HG03103 (cell line): ENCODE results near the gene TRAPPC3.

ENCODE experiments used
- ATAC-seq: cut with Tn5 transposase; IDR thresholded peaks from one replicate; pipeline ENCODE4 v1.9.1; 2021; ENCODE audit warnings: low read depth; ENCODE audit not compliant: unreplicated experiment

The TRAPPC3 gene

DNA sequence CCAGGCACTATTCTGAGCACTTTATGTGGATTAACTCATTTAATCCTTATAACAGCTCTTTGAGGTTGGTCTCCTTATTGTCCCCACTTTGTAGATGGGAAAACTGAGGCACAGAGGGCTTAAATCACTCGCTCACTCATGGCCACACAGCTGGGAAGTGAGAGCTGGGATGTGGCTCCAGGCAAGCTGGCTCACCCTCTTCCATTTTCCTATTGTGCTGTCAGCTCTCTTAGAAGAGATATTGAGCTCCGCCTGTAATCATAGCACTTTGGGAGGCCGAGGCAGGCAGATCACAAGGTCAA, 20.4 kb downstream of the TRAPPC3 start:
- ATAC-seq = no peak

DNA sequence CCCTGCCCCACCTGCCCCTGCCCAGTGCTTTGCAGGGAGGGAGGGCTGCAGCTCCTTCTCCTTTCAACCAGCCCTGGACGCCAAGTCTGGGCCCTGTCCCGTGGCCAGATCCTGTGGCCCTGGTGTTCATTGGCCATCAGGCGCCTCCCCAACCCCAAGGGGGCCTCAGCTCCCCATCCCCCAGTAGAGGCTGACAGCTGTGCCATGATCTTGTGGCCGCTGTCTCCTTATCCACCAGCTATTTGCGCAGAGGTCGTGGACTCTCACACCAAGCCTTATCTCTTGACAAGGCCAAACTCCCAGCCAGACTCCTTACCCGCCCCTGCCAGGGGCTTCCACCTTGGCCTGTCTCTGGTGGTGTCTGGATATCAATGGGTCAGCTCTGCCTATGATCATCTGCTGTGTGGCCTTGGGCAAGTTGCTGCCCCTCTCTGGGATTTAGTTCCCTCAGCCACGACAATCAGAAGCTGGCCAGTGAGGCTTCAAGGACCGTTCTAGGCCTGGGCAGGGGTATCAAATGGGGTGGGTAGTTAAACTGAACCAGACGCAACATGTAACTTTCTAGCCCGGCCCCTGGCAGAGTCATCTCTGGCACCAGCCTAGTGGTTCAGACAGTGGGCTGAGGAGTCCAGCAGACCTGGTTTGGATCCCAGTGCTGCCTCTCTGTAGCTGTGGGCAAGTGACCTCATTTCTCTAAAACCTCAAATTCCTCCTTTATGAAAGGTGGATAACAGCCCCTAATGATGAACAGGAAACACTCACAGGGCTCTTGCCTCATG, 21.0 kb downstream of the TRAPPC3 start:
- ATAC-seq = no peak

DNA sequence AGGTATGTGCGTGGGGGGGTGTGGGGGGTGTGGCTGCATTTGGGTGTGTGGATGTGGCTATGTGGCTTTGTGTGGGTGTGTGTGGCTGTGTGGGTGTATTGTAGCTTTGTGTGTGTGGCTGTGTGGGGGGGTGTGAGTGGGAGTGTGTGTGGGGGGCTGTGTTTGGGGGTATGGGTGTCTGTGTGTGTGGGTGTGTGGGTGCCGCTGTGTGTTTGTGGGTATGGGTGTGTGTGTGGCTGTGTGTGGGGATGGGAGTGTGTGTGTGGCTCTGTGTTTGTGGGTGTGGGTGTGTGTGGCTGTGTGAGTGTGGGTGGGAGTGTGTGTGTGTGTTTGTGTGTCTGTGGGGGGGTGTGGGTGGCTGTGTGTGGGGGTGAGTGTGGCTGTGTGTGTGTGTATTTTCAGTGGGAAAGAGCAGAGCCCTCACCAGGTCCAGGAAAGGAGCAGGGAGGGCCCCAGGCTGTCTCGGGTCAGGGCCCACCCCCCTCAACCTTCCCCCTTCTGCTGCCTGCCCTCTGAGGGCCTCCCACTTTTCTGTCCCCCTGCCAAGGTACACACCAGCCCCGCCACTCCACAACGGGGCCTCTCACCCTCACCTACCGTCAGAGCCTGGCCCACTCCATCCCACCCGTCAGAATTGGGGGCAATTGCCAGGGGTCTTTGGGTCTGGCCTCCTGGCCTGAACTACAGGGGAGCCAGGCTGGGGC, 22.3 kb downstream of the TRAPPC3 start:
- no peak for ATAC-seq

GRCh38 chr1:36126005-36126716, 23.1 kb downstream of the TRAPPC3 start:
- no peak for ATAC-seq

GRCh38 chr1:36125129-36125991, 23.9 kb downstream of the TRAPPC3 start, which contains the start of gene COL8A2:
TSS of gene COL8A2 (minus strand) at chr1:36125222. CDS start at chr1:36100242, 24,980 bp downstream.
- ATAC-seq = no peak

DNA sequence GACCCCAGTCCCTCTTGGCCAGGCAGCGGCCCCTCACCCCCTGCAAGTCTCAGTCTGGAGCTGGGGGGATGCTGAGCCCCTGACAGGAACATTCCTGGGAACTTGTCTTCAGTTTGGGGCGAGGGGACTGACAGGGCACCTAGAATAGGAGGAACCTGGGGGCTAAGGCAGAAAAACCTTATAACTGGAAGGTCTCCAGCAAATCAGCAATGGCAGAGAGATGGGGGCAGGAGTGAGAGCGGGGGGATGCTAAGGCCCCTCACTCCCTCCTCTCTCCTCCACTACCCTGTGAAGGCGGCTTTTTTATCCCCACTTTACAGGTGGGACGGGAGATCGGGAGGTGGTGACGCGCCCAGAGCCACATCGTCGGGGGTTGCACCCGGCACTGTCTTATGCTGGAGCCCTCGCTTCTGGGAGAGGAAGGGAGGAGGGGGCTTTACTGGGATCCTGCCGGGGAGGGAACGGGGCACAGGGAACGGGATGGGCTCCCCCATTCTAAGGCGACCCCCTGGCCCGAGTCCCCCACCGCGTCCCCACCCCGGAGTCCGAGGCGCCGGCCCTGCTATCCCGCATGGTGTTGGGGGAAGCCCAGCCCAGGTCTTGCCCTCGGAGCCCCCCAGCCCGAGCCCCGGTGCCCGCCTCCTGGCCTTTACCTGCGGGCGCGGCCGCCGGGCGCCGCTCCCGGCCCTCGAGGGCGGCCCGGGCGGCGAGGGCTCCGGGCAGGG, 24.7 kb downstream of the TRAPPC3 start:
- no peak for ATAC-seq

DNA sequence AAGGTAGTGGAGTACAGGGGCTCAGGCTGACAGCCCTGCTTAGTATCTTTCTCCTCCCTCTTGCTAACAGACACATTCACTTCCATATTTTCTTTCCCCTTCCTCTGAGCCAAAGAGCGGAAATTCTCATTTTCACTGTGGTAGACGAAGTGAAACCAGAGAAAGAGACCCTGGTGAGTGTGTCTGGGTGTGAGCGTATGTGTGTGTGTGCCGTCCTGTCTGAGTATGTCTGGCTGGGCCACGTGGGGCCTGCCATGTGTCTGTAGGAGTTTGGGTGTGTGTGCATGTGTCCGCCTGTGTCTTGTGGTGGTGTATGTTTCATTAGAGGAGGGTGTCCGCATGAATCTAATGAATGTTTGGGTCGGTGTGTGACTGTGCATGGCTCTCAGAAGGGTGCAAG, 25.9 kb downstream of the TRAPPC3 start:
- ATAC-seq = no peak

DNA sequence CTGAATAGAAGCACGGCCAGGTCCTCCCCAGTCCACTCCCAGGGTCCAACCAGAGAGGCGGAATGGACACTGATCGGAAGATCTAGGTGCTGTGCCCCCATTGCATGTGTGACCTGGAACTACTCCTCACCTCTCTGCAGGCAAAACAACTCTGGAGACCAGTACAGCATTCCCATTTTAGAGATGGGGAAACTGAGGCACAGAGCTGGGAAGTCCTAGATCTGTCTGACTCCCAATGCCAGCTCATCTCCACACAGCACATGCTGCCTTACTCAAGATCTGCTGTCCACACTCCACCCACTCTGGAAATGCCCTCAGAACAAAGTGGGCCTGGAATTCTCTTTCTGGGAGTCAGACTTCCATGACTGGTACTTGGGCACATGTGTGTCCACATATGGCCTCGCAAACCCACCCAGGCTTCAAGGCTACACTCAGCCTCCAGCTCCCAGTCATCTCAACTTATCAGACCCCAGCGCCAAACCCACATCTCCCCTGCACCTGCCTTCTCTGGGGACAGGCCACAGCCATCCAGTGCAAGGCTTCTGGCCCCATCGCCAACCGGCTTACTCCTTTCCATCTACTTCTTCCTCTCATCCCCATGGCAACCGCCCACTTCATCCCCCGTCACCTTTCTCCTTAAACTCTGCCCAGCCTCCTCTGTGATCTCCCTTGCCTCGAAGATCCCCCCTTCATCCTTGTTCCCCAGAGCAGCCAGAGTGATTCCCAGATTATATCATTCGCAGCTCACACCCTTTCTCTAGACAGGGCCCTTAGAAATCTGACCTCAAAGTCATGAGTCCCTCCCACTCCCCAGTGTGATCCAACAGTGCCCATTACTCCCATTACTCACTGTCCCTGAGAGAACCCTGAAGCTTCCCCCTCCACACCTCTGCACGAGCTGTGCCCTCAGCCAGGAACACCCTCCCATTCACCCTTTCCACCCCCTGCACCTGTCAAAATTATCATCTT, 26.9 kb downstream of the TRAPPC3 start:
- ATAC-seq = no peak

- ATAC-seq = no peak
Measured at GRCh38 chr1:36119456-36119855, 29.8 kb downstream of the TRAPPC3 start.

DNA sequence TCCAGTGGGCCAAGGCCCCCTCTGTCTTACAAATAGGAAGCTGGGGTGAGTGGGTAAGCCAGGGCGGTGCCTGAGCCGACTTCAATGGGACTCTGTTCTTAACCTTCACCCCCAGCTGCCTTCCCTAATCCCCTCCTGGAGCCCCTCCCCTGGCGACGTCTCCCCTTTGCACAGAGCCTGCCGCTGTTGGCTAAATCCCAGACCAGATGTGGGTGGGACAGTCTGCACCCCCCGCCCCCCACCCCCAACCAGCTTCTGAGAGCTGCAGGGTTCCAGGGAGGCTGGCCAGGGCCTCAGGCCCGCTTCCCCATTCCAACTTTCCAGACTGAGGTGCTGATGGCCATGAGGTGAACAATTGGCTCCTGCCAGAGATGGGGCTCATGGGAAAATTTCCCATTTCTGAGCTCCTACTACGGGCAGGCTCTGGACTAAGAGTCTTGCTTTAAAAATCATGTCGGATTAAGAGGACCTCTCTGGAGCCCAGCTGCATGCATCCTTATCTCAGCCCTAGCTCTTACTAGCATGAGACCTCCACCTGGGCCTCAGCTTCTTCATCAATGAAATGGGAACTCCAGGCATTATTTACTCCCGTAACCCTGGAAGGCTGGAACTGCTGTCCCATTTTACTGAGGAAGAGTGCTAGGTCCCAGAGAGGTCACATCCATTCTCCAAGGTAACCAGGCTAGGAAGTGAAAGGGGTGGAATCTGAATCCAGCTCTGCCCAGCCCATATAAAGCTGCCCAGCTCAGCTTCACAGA, 30.7 kb downstream of the TRAPPC3 start:
- ATAC-seq = no peak

- ATAC-seq = no peak
Measured at GRCh38 chr1:36116901-36117300, 32.4 kb downstream of the TRAPPC3 start.

GRCh38 chr1:36115931-36116330, 33.4 kb downstream of the TRAPPC3 start:
- ATAC-seq = no peak

GRCh38 chr1:36115200-36115669, 34.1 kb downstream of the TRAPPC3 start:
- ATAC-seq = no peak

GRCh38 chr1:36114371-36114770, 34.9 kb downstream of the TRAPPC3 start:
- no peak for ATAC-seq

GRCh38 chr1:36112823-36113222, 36.5 kb downstream of the TRAPPC3 start:
- ATAC-seq = no peak

DNA sequence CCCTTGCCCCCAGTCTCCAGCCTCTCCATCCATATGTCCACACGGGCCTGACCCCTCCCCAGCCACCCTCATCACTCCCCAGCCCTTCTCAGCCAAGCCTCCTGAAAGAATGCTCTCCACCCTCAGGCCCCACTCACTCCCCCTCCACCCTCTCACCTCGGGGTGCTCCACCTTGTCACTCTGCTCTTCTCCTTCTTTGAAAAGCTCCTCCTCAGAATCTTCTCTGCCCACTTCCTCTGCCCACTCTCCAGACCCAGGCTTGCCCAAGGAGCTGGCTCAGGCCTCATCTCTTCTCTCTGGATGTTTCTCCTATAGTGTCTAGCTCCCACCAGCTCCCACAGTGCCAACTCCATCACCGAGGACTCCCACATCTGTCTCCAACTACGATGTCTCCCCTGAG, 38.1 kb downstream of the TRAPPC3 start:
- no peak for ATAC-seq

GRCh38 chr1:36109041-36109679, 40.1 kb downstream of the TRAPPC3 start:
- ATAC-seq = no peak

DNA sequence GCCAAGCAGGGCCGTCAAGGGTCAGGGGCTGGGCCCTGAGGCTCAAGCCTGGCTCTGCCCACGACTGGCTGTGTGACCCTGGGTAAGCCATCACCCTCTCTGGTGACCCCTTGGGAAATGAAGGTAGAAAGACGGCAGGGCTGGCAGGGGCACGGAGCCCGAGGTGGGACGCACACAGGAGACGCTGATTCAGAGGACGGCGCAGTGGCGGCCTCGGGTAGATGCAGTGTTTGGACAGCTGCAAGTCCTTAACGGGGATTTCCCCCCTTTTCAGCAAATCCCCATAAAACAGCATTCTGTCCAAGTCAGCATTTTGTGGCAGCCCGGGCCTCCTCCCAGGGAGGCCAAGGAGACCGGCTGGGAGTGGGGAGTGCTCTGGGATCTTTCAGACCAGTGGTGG, 41.0 kb downstream of the TRAPPC3 start:
- no peak for ATAC-seq
